Activated B cell treated with CpG ODN at 0.5 μM for 24 hours (primary cell): ENCODE data around the gene IL17C. TPM values are rescaled to one million over a fixed set of nuclear protein-coding genes. Genes with fewer than 3 reads are reported as not detected.

Experiments used
- ATAC-seq: fragments of 200-7000 bp; cut with Tn5 transposase; one replicate; pipeline ENCODE4 v1.10.0; 2021; ENCODE audit warnings: low read depth, mild to moderate bottlenecking, moderate library complexity
- CTCF ChIA-PET: fragments of 350-600 bp; sonication (Branson Sonifier 250); formaldehyde crosslinking; loops from one replicate; lab custom pipeline; 2021; ENCODE audit warnings: antibody characterized with exemption; lab: Charles Lee
- POLR2A ChIA-PET: fragments of 350-600 bp; sonication (Branson Sonifier 250); formaldehyde crosslinking; loops from one replicate; lab custom pipeline; 2021; ENCODE audit warnings: antibody characterized with exemption; lab: Charles Lee
- DNase-seq: peaks from one replicate; pipeline ENCODE4 v3.0.0; 2022
- H3K27ac Mint-ChIP-seq: one replicate; pipeline ENCODE4 v1.8.0; 2020; ENCODE audit warnings: mixed read lengths
- H3K27me3 Mint-ChIP-seq: one replicate; pipeline ENCODE4 v1.8.0; 2021; ENCODE audit warnings: mixed read lengths
- H3K36me3 Mint-ChIP-seq: one replicate; pipeline ENCODE4 v1.8.0; 2021; ENCODE audit warnings: low read depth, mixed read lengths
- H3K4me1 Mint-ChIP-seq: one replicate; pipeline ENCODE4 v1.8.0; 2021; ENCODE audit warnings: mixed read lengths
- H3K4me3 Mint-ChIP-seq: one replicate; pipeline ENCODE4 v1.8.0; 2020; ENCODE audit warnings: mild to moderate bottlenecking, mixed read lengths
- H3K9me3 Mint-ChIP-seq: one replicate; pipeline ENCODE4 v1.8.0; 2020; ENCODE audit warnings: mixed read lengths
- CTCF ChIP-seq: fragments of 200-600 bp; IDR thresholded peaks from one replicate; pipeline ENCODE4 v1.8.0; 2022; ENCODE audit warnings: antibody characterized with exemption, mild to moderate bottlenecking
- intact Hi-C: fragments of 100-400 bp; cut with micrococcal nuclease; formaldehyde crosslinking; loops from one replicate; pipeline ENCODE4 v1.15.1; 2024
- total RNA-seq: library from RNA; stranded (reverse); gene quantifications from 2 replicates; pipeline ENCODE4 v1.2.3, GENCODE V29; 2022

The IL17C gene
- total RNA-seq, 1 donor from 2014 or later, result 0.69 TPM

- Mint-ChIP-seq H3K9me3 (no peaks in the 10 kb centered on the region), H3K4me1 (no peaks in the 10 kb centered on the region), H3K36me3 (peaks cover 82% of the 10 kb centered on the region), H3K27me3 (no peaks in the 10 kb centered on the region), H3K27ac (no peak overlapping the region), H3K4me3 (no peak overlapping the region)
- no peak for TF ChIP-seq CTCF
- intact Hi-C loops, result no loop called here
- ATAC-seq (no peak), DNase-seq (no peak)
- POLR2A ChIA-PET, result interaction anchor here (0.9 kb wide), 1 partner anchor 10 kb away, joined by 3 read pairs; no protein-coding TSS in a partner anchor
- CTCF ChIA-PET, result no interaction called here
Measured at GRCh38 chr16:88622866-88623265, 15.5 kb upstream of the IL17C start.

GRCh38 chr16:88623858-88624257 is 14.5 kb upstream of the IL17C start:
- ChIA-PET POLR2A (no interaction called here), CTCF (no interaction called here)
- DNase-seq, result no peak
- Mint-ChIP-seq H3K9me3 (no peaks in the 10 kb centered on the region), H3K27me3 (no peaks in the 10 kb centered on the region), H3K4me3 (no peak overlapping the region), H3K27ac (no peak overlapping the region), H3K4me1 (no peaks in the 10 kb centered on the region), H3K36me3 (peaks cover 80% of the 10 kb centered on the region)
- no peak for TF ChIP-seq CTCF
- no peak for ATAC-seq
- intact Hi-C loops, result no loop called here

- TF ChIP-seq CTCF, result no peak
- ChIA-PET CTCF (no interaction called here), POLR2A (no interaction called here)
- intact Hi-C loops, result no loop called here
- Mint-ChIP-seq H3K27ac (no peak overlapping the region), H3K4me1 (no peaks in the 10 kb centered on the region), H3K4me3 (no peak overlapping the region), H3K27me3 (no peaks in the 10 kb centered on the region), H3K9me3 (no peaks in the 10 kb centered on the region), H3K36me3 (peaks cover 76% of the 10 kb centered on the region)
- ATAC-seq, result no peak
- no peak for DNase-seq
Measured at GRCh38 chr16:88624481-88624880, 13.9 kb upstream of the IL17C start.

- no peak for TF ChIP-seq CTCF
- H3K4me3 Mint-ChIP-seq, result no peak overlapping the region
- intact Hi-C loops, result no loop called here
- H3K9me3 Mint-ChIP-seq, result no peaks in the 10 kb centered on the region
- peaks cover 74% of the 10 kb centered on the region for H3K36me3 Mint-ChIP-seq
- H3K27ac Mint-ChIP-seq, result no peak overlapping the region
- H3K27me3 Mint-ChIP-seq, result no peaks in the 10 kb centered on the region
- DNase-seq (no peak), ATAC-seq (no peak)
- ChIA-PET CTCF (interaction anchor here (1.2 kb wide), 1 partner anchor 12 kb away, joined by 5 read pairs; no protein-coding TSS in a partner anchor), POLR2A (no interaction called here)
- H3K4me1 Mint-ChIP-seq, result no peaks in the 10 kb centered on the region
Measured at GRCh38 chr16:88624977-88625576, 13.3 kb upstream of the IL17C start.

- intact Hi-C loops, result no loop called here
- Mint-ChIP-seq H3K4me3 (no peak overlapping the region), H3K4me1 (no peaks in the 10 kb centered on the region), H3K9me3 (no peaks in the 10 kb centered on the region), H3K36me3 (peaks cover 79% of the 10 kb centered on the region), H3K27ac (no peak overlapping the region), H3K27me3 (no peaks in the 10 kb centered on the region)
- no peak for TF ChIP-seq CTCF
- DNase-seq (no peak), ATAC-seq (no peak)
- CTCF ChIA-PET, result interaction anchor here (1.2 kb wide), 1 partner anchor 10 kb away, joined by 5 read pairs; no protein-coding TSS in a partner anchor
- POLR2A ChIA-PET, result no interaction called here
Measured at GRCh38 chr16:88626646-88627045, 11.7 kb upstream of the IL17C start.
